Esophagus squamous epithelium (tissue), 5 donors: ENCODE measurements around the gene AMMECR1. TPM values are rescaled to one million over a fixed set of nuclear protein-coding genes. Genes with fewer than 3 reads are reported as not detected.

Source experiments
- DNase-seq: peaks from one replicate; lab custom pipeline; 2025; lab: John Stamatoyannopoulos, UW
- H3K27ac ChIP-seq, 4 donors: fragments of 200-600 bp; sonication (generic); one replicate each; pipeline ENCODE4 v1.5.1; 2016 to 2019; ENCODE audit warnings: mild to moderate bottlenecking in 1 of 4
- H3K27me3 ChIP-seq, 4 donors: fragments of 200-600 bp; sonication (generic); 1 replicate in 3 of 4; 2 replicates in 1 of 4; pipeline versions ENCODE4 v1.5.1 to v1.6.0; 2017 to 2021; ENCODE audit warnings: antibody characterized with exemption in 1 of 4
- H3K36me3 ChIP-seq, 3 donors: fragments of 200-600 bp; sonication (generic); one replicate each; pipeline ENCODE4 v1.5.1; 2016 to 2019
- H3K4me1 ChIP-seq, 3 donors: fragments of 200-600 bp; sonication (generic); one replicate each; pipeline ENCODE4 v1.5.1; 2017 to 2019
- H3K4me3 ChIP-seq, 4 donors: fragments of 200-600 bp; sonication (generic); 1 replicate in 3 of 4; 2 replicates in 1 of 4; pipeline ENCODE4 v1.5.1; 2016 to 2019; ENCODE audit warnings: mild to moderate bottlenecking in 2 of 4, moderate library complexity in 1 of 4
- H3K9me3 ChIP-seq, 3 donors: fragments of 200-600 bp; sonication (generic); one replicate each; pipeline ENCODE4 v1.5.1; 2016 to 2019
- CTCF ChIP-seq, 6 experiments: fragments of 450-650 bp in 4 of 6; fragments of 200-600 bp in 2 of 6; sonication (generic) in 2 of 6; IDR thresholded peaks; one replicate each; pipeline ENCODE4 v1.5.1; 2016 to 2019; ENCODE audit warnings: antibody characterized with exemption in 6 of 6, mild to moderate bottlenecking in 4 of 6, moderate library complexity in 4 of 6
- POLR2A ChIP-seq, 4 donors: fragments of 450-650 bp; IDR thresholded peaks; one replicate each; pipeline ENCODE4 v1.6.1; 2017; ENCODE audit warnings: antibody characterized with exemption in 4 of 4, mild to moderate bottlenecking in 4 of 4, moderate library complexity in 3 of 4
- WGBS, 2 donors: methylation state at CpG; one replicate each; pipeline ENCODE4 v1.1.5; 2018; 5-methylcytosine and 5-hydroxymethylcytosine counted together
- intact Hi-C: fragments of 100-400 bp; cut with DNase I; formaldehyde crosslinking; loops from one replicate; pipeline ENCODE4 v1.15.0; 2022
- total RNA-seq, 4 donors: library from RNA; depleted of rRNA; stranded (reverse); fragments of >200 nt; gene quantifications; one replicate each; pipeline ENCODE4 v1.1.0, GENCODE V29; 2016
- donor health status: DM: yes; HTN: yes; CAD: no.

Gene AMMECR1
- total RNA-seq, 4 donors from 2014 or later: 9.3 to 33.2 (median 14.5) TPM

GRCh38 chrX:110224926-110225617 is 92.8 kb downstream of the AMMECR1 start:
- WGBS, 2 donors: 55 to 67% methylated on average over 3 of the region's 3 CpGs
- peaks cover 0 to 2% (median 0%) of the 10 kb centered on the region in 3 donors for H3K4me1 ChIP-seq
- intact Hi-C loops: no loop called here
- no peaks in the 10 kb centered on the region for H3K27me3 ChIP-seq
- no peak overlapping the region for H3K27ac ChIP-seq
- H3K9me3 ChIP-seq: no peaks in the 10 kb centered on the region
- TF ChIP-seq POLR2A (IDR thresholded peaks at IDR 0.05): no peak
- TF ChIP-seq CTCF (IDR thresholded peaks at IDR 0.05): no peak
- H3K4me3 ChIP-seq: no peak overlapping the region
- no peaks in the 10 kb centered on the region for H3K36me3 ChIP-seq
- no peak for DNase-seq

GRCh38 chrX:110222497-110223257 is 95.2 kb downstream of the AMMECR1 start:
- DNase-seq: no peak
- H3K27ac ChIP-seq: no peak overlapping the region
- no peak for TF ChIP-seq POLR2A (IDR thresholded peaks at IDR 0.05)
- no peak for TF ChIP-seq CTCF (IDR thresholded peaks at IDR 0.05)
- H3K9me3 ChIP-seq: no peaks in the 10 kb centered on the region
- intact Hi-C loops: no loop called here
- H3K4me1 ChIP-seq: no peaks in the 10 kb centered on the region
- no peaks in the 10 kb centered on the region for H3K36me3 ChIP-seq
- H3K27me3 ChIP-seq: peaks cover 0 to 2% (median 0%) of the 10 kb centered on the region in 4 donors
- 85 to 100% methylated on average over 1 to 2 of the region's 2 CpGs for WGBS, 2 donors
- H3K4me3 ChIP-seq: no peak overlapping the region

DNA sequence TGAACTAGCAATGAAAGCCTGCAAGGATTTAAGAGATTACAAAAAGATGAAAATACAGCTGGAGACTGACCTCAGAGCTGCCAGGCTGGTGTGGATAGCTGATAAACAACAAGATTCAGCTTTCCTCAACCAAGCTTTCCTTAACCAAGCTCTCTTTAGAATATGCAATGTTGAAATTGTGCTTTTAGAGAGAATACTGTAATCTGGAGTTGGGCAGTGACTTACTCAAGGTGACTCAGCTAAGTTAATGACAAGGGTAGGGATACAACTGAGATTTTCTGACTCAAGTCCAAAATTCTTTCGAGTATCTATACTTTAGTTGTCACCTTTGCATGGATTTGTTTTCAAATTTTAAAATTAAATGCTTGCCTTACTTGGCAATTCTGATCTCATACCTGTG is 98.0 kb downstream of the AMMECR1 start:
- intact Hi-C loops: no loop called here
- no peak for TF ChIP-seq CTCF (IDR thresholded peaks at IDR 0.05)
- TF ChIP-seq POLR2A (IDR thresholded peaks at IDR 0.05): no peak
- no peak overlapping the region for H3K4me3 ChIP-seq
- H3K4me1 ChIP-seq: no peaks in the 10 kb centered on the region
- peaks cover 0 to 3% (median 0%) of the 10 kb centered on the region in 4 donors for H3K27me3 ChIP-seq
- WGBS, 2 donors: 30 to 37% methylated on average over 1 of the region's 1 CpG
- no peaks in the 10 kb centered on the region for H3K9me3 ChIP-seq
- no peak overlapping the region for H3K27ac ChIP-seq
- no peaks in the 10 kb centered on the region for H3K36me3 ChIP-seq
- no peak for DNase-seq

DNA sequence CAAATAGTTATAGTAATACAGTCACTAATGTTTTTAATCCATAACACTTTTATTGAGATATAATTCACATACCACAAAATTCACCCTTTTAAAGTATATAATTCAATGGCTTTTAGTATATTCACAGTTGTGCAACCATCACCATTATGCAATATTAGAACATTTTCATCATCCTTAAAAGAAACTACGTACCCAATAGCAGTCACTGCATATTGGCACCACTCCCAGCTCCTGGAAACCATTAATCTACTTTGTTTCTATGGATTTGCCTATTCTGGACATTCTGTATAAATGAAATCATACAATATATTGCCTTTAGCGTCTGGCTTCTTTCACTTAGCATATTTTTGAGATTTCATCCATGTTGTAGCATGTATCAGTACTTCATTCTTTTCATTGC is 99.3 kb downstream of the AMMECR1 start:
- H3K36me3 ChIP-seq: no peaks in the 10 kb centered on the region
- no peak overlapping the region for H3K4me3 ChIP-seq
- no peak for TF ChIP-seq CTCF (IDR thresholded peaks at IDR 0.05)
- no peak for TF ChIP-seq POLR2A (IDR thresholded peaks at IDR 0.05)
- peaks cover 0 to 3% (median 0%) of the 10 kb centered on the region in 4 donors for H3K27me3 ChIP-seq
- no peak overlapping the region for H3K27ac ChIP-seq
- no peak for DNase-seq
- intact Hi-C loops: no loop called here
- no peaks in the 10 kb centered on the region for H3K9me3 ChIP-seq
- no peaks in the 10 kb centered on the region for H3K4me1 ChIP-seq
- 44 to 51% methylated on average over 2 of the region's 2 CpGs for WGBS, 2 donors

DNA sequence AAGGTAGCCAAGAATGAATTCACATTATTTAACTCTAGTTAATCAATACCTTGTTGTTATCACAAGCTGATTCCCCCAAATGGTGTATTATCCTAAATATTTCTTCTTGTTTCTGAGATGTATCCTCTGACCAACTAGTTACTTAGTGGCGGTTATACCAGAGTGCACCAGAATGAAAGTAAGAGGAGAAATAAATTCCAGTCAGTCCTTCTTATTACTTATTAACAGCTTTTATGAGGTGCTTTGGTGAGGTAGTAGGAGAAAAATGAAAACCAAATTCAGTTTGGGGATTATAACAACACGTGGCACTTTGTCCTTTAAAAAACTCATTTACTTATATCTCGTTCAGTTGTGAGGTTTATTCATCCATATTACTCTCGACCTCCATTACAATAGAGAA is 101.9 kb downstream of the AMMECR1 start:
- DNase-seq: no peak
- Histone ChIP-seq H3K27ac (no peak overlapping the region), H3K36me3 (no peaks in the 10 kb centered on the region), H3K9me3 (no peaks in the 10 kb centered on the region), H3K4me3 (no peak overlapping the region), H3K27me3 (peaks cover 0 to 3% (median 0%) of the 10 kb centered on the region in 4 donors), H3K4me1 (peaks cover 0 to 5% (median 0%) of the 10 kb centered on the region in 3 donors)
- intact Hi-C loops: no loop called here
- WGBS, 2 donors: 75 to 100% methylated on average over 4 of the region's 4 CpGs
- TF ChIP-seq POLR2A (IDR thresholded peaks at IDR 0.05): no peak
- TF ChIP-seq CTCF (IDR thresholded peaks at IDR 0.05): no peak
